ENCODE measurements around the gene PTPRQ. TPM values are rescaled to one million over a fixed set of nuclear protein-coding genes. Genes with fewer than 3 reads are reported as not detected.

The PTPRQ gene
- total and polyA plus RNA-seq, 2 of the 8 experiments (the other 6 are each of a cell fraction or from before 2014, with no cell fraction given), result not detected

- POLR2A ChIA-PET (ENCODE audit: partially characterized antibody), result no interaction called here
- Histone ChIP-seq H2BK20ac (ENCODE audit: low read length) (no peak overlapping the region), H3K79me2 (ENCODE audit: control insufficient read depth in 1 of 2, insufficient read depth in 2 of 2, low read length in 2 of 2) (no peaks in the 10 kb centered on the region), H2BK120ac (replicated peaks; ENCODE audit: low read depth, low read length) (no peak overlapping the region), H4K8ac (ENCODE audit: extremely low read depth, insufficient read depth, low read length) (no peak overlapping the region), H3K9ac (replicated peaks in 1 of 4; ENCODE audit: extremely low read depth in 1 of 4, low read depth in 3 of 4, low read length in 3 of 4) (no peak overlapping the region), H3K9me3 (ENCODE audit: insufficient read depth in 2 of 2, low read depth in 1 of 2, low read length in 1 of 2) (no peaks in the 10 kb centered on the region), H3K4me3 (ENCODE audit: extremely low read depth in 1 of 4, insufficient read depth in 2 of 4, low read depth in 3 of 4, low read length in 4 of 4) (no peak overlapping the region), H2BK5ac (ENCODE audit: low read depth, low read length) (no peak overlapping the region), H3K56ac (replicated peaks; ENCODE audit: insufficient read length, low read depth, low read length) (no peak overlapping the region), H3K4ac (replicated peaks; ENCODE audit: insufficient read length, low read depth, low read length) (no peak overlapping the region), H2BK15ac (ENCODE audit: low read length) (no peak overlapping the region), H4K5ac (ENCODE audit: insufficient read length, low read depth, low read length) (no peak overlapping the region), H3K14ac (ENCODE audit: insufficient read length) (no peak overlapping the region), H3K27me3 (replicated peaks in 1 of 4; ENCODE audit: control insufficient read depth in 3 of 4, extremely low read depth in 1 of 4, insufficient read depth in 3 of 4, low read length in 3 of 4) (no peaks in the 10 kb centered on the region), H3K4me2 (ENCODE audit: insufficient read depth in 1 of 2, low read depth in 2 of 2, low read length in 2 of 2) (no peak overlapping the region), H2AFZ (ENCODE audit: low read length) (no peak overlapping the region), H3K18ac (ENCODE audit: extremely low read depth, low read length) (no peak overlapping the region), H3K4me1 (replicated peaks in 1 of 4; ENCODE audit: control insufficient read depth in 3 of 4, insufficient read depth in 4 of 4, low read length in 3 of 4) (peaks cover 0 to 2% (median 0%) of the 10 kb centered on the region in 4 experiments; a peak in 1 of 7 replicates), H2AK5ac (ENCODE audit: low read depth, low read length) (no peak overlapping the region), H3K27ac (ENCODE audit: low read depth, low read length) (no peak overlapping the region), H3K23ac (ENCODE audit: insufficient read length) (no peak overlapping the region), H3K36me3 (ENCODE audit: control insufficient read depth in 2 of 4, insufficient read depth in 4 of 4, low read length in 3 of 4) (no peaks in the 10 kb centered on the region), H4K91ac (replicated peaks; ENCODE audit: insufficient read length, low read length) (no peak overlapping the region), H3K23me2 (ENCODE audit: low read depth, low read length) (no peaks in the 10 kb centered on the region), H4K20me1 (replicated peaks in 1 of 2; ENCODE audit: control insufficient read depth in 1 of 2, insufficient read depth in 2 of 2, low read length in 2 of 2) (no peaks in the 10 kb centered on the region), H2BK12ac (ENCODE audit: low read depth, low read length) (no peak overlapping the region), H3K79me1 (ENCODE audit: low read depth, low read length) (no peaks in the 10 kb centered on the region)
- CTCF ChIA-PET (ENCODE audit: partially characterized antibody), result interaction anchor here (1.0 to 1.3 kb wide), 2 partner anchors 18 to 152 kb away, joined by 3 to 6 read pairs; no protein-coding TSS in a partner anchor
- no peak for DNase-seq (ENCODE audit: low read depth in 1 of 2, low spot score in 2 of 2)
- WGBS, 2 experiments (ENCODE audit: extremely low coverage in 1 of 2, insufficient coverage in 1 of 2, insufficient read length in 1 of 2, insufficient replicate concordance in 2 of 2, low coverage in 1 of 2, low lambda C conversion rate in 2 of 2, missing lambda C conversion rate in 1 of 2), result 87% methylated on average over 1 of the region's 1 CpG; no CpG with 5 or more reads in 1 of the 2 experiments
- TF ChIP-seq ASH2L (IDR thresholded peaks at IDR 0.05; ENCODE audit: low read length), result no peak
- TF ChIP-seq KDM5A (IDR thresholded peaks at IDR 0.05; ENCODE audit: low read length), result no peak
- no peak for TF ChIP-seq NRF1 (IDR thresholded peaks at IDR 0.05; ENCODE audit: low read depth, low read length)
- no peak for TF ChIP-seq SP1 (IDR thresholded peaks at IDR 0.05; ENCODE audit: low read depth, low read length)
- TF ChIP-seq RAD21 (IDR thresholded peaks at IDR 0.05 in 1 of 2, conservative IDR thresholded peaks at IDR 0.05 in 1 of 2; ENCODE audit: low read depth in 2 of 2, low read length in 2 of 2), result no peak
- FAIRE-seq, result no peak
These were observed 181.0 kb downstream of the PTPRQ start for GRCh38 chr12:80625051-80625450.

Data from H1 (cell line).